Activated T-helper 1 cell treated with anti-CD3 and anti-CD28 coated beads, Interleukin-2, amount 50 U/mL, for 16 hours (primary cell): ENCODE measurements around the gene ADPRS.

Experiments
- DNase-seq, 2 donors: peaks; one replicate each; pipeline ENCODE4 v3.0.0-alpha.2; 2020; ENCODE audit warnings: low read depth in 1 of 2, low spot score in 1 of 2

The ADPRS gene

DNA sequence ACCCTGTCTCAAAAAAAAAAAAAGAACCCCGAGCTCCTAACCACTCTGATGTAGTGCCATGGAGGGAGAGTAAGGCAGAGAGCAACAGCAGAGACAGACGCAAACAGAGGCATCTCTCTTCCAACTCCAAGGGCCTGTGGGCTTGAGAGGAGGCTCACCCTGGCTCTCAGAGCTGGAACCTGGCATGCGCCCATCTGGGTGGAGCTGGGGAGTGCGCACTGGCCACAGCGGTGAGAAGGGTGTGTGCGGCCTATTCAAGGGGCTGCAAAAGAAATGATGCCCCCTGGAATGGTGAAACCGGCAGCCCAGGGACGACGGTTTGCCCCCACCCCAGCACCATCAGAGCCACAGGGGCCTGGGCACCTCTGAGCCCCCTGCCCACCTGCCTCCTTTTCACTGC lies 18.7 kb downstream of the ADPRS start:
- DNase-seq: no peak

DNA sequence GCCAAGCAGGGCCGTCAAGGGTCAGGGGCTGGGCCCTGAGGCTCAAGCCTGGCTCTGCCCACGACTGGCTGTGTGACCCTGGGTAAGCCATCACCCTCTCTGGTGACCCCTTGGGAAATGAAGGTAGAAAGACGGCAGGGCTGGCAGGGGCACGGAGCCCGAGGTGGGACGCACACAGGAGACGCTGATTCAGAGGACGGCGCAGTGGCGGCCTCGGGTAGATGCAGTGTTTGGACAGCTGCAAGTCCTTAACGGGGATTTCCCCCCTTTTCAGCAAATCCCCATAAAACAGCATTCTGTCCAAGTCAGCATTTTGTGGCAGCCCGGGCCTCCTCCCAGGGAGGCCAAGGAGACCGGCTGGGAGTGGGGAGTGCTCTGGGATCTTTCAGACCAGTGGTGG lies 19.6 kb downstream of the ADPRS start:
- DNase-seq: no peak

DNA sequence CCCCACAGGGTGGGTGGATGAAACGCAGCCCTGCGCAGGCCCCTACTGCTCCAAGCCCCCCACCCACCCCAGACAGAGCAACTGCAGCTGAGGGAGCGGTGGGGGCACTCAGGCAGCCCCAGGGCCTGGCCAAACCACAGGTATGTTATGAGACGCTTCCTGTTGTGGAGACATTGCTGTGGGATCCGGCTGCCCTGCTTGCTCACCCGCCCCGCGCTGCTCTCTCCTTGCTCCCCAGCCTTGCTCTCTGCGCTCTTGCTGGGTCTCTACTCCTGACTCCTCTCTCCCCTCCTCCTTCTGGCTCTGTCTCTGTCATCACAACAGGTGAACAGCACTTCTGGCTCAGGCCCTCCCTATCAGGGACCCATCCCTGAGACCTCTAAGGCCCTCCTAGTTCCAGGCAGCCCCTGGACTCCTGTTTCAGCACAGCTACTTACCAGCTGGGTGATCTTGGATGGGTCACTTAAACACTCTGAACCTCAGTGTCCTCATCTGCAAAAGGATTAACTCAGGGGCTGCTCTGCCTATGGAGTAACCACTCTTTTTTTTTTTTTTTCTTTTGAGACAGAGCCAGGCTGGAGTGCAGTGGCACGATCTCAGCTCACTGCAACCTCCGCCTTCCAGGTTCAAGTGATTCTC lies 20.5 kb downstream of the ADPRS start:
- DNase-seq: peak in 1 of 2 donors; percentile 22

DNA sequence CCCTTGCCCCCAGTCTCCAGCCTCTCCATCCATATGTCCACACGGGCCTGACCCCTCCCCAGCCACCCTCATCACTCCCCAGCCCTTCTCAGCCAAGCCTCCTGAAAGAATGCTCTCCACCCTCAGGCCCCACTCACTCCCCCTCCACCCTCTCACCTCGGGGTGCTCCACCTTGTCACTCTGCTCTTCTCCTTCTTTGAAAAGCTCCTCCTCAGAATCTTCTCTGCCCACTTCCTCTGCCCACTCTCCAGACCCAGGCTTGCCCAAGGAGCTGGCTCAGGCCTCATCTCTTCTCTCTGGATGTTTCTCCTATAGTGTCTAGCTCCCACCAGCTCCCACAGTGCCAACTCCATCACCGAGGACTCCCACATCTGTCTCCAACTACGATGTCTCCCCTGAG lies 22.5 kb downstream of the ADPRS start:
- DNase-seq: no peak

DNA sequence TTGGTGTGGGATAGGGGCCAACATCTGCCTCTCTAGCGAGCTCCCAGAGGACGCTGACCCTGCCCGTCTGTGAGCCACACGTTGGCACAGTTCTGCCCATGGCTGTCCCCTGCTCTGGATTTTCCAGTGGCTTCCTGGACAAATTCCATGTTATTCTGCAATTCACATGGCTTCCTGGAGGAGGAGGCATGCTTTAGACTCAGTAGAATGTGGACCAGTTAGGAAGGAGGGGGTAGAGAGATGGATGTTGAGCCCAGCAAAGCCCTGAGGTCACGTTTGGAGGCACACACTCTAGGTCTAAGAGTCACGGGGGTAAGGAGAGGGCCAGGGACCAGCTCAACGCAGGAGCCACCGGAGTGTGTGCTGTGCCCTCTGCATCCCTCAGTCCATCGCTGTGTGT lies 24.1 kb downstream of the ADPRS start:
- no peak for DNase-seq

DNA sequence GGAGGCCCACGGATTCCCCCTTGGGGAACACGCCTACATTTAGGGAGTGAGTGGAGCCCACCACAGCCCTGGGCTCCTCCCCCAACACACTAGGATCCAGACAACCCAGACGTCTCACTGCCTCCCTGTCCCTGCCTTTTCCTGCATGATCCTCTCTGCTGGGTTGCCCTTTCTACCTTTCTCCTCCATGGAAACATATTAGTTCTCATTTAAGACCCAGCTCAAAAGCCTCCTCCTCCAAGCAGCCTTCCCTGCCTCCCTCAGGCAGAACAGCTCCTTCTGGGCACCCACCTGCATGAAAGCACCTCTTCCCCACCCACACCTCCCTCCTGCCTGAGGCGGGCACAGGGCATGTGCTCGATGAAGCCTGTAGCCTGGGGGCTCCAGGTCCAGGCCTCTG lies 25.7 kb downstream of the ADPRS start:
- no peak for DNase-seq

DNA sequence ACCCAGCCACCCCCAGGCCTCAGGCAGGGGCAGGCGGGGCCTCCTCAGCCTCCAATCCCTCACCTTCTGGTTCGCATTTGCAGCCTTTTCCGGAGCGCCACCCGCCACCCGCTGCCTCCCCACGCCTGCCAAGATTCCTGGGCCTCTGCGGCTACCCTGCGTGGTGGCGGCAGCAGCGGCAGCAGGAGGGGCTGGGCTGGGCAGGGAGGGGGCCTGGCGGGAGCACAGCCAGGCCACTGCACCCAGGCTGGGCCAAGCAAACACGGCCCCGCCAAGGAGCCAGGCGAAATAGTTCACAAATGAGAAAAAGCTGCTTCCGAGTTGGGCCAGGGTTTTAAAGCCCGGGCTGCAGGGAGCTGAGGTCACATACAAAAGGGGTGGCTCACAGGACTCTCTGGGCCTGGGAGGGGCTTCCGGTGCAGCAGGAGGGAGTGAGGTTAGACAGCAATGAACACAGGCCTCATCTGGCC lies 26.5 kb downstream of the ADPRS start:
- no peak for DNase-seq

DNA sequence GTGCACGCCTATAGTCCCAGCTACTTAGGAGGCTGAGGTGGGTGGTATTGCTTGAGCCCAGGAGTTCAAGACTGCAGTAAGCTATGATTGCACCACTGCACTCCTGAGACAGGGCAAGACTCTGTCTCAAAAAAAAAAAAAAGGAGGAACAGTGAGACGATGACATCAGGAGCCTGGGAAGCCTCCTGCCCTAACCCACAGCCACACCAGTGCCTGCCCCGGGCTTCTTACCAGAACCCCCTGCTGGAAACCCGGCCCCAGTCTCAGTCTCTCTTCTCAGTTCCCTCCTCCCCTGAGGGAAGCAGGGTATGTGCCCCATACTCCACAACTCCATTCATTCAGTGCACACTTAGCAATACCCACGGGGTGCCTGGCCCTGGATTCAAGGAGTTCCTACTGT lies 27.2 kb downstream of the ADPRS start:
- DNase-seq: no peak

DNA sequence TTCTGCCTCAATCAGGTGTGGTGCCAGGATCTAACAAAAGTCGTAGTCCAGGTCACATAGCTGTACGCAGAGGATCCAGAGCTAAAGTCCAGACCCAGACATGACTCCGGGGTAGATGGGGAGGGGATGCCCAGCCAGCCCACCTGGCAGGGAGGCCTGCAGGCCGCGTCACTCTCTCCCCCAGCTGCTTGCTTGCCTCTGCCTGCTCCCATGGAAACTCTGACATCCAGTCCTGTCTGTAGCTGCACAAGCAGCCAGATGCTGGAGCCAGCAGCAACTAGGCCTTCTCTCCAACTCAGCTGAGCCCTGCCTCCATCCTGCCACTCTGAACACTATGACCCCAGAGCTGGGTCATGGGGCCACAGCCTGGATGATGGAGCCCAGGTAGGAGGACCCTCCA lies 28.2 kb downstream of the ADPRS start:
- no peak for DNase-seq

DNA sequence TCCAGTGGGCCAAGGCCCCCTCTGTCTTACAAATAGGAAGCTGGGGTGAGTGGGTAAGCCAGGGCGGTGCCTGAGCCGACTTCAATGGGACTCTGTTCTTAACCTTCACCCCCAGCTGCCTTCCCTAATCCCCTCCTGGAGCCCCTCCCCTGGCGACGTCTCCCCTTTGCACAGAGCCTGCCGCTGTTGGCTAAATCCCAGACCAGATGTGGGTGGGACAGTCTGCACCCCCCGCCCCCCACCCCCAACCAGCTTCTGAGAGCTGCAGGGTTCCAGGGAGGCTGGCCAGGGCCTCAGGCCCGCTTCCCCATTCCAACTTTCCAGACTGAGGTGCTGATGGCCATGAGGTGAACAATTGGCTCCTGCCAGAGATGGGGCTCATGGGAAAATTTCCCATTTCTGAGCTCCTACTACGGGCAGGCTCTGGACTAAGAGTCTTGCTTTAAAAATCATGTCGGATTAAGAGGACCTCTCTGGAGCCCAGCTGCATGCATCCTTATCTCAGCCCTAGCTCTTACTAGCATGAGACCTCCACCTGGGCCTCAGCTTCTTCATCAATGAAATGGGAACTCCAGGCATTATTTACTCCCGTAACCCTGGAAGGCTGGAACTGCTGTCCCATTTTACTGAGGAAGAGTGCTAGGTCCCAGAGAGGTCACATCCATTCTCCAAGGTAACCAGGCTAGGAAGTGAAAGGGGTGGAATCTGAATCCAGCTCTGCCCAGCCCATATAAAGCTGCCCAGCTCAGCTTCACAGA lies 29.9 kb downstream of the ADPRS start:
- DNase-seq: no peak

DNA sequence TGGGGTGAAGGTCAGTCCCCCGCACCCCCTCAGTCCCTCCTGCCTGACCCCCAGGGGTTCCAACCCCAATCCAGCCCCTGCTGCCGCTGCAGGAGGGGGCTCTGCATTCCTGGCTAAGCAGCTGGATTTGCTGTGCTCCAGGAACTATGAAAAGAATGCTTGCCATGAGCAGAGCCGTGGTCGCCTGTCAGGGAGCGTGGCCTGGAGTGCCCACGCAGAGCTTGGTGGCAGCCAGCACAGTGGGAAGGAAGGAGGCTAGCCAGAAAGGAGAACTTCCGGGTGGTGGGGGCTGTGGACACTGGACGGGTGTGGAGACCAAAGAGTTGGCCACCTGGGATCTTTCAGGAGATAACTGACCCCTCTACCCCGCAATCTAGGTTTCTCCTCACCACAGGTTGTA lies 30.8 kb downstream of the ADPRS start:
- DNase-seq: no peak

DNA sequence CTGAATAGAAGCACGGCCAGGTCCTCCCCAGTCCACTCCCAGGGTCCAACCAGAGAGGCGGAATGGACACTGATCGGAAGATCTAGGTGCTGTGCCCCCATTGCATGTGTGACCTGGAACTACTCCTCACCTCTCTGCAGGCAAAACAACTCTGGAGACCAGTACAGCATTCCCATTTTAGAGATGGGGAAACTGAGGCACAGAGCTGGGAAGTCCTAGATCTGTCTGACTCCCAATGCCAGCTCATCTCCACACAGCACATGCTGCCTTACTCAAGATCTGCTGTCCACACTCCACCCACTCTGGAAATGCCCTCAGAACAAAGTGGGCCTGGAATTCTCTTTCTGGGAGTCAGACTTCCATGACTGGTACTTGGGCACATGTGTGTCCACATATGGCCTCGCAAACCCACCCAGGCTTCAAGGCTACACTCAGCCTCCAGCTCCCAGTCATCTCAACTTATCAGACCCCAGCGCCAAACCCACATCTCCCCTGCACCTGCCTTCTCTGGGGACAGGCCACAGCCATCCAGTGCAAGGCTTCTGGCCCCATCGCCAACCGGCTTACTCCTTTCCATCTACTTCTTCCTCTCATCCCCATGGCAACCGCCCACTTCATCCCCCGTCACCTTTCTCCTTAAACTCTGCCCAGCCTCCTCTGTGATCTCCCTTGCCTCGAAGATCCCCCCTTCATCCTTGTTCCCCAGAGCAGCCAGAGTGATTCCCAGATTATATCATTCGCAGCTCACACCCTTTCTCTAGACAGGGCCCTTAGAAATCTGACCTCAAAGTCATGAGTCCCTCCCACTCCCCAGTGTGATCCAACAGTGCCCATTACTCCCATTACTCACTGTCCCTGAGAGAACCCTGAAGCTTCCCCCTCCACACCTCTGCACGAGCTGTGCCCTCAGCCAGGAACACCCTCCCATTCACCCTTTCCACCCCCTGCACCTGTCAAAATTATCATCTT lies 33.7 kb downstream of the ADPRS start:
- DNase-seq: no peak

DNA sequence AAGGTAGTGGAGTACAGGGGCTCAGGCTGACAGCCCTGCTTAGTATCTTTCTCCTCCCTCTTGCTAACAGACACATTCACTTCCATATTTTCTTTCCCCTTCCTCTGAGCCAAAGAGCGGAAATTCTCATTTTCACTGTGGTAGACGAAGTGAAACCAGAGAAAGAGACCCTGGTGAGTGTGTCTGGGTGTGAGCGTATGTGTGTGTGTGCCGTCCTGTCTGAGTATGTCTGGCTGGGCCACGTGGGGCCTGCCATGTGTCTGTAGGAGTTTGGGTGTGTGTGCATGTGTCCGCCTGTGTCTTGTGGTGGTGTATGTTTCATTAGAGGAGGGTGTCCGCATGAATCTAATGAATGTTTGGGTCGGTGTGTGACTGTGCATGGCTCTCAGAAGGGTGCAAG lies 34.7 kb downstream of the ADPRS start:
- DNase-seq: no peak

DNA sequence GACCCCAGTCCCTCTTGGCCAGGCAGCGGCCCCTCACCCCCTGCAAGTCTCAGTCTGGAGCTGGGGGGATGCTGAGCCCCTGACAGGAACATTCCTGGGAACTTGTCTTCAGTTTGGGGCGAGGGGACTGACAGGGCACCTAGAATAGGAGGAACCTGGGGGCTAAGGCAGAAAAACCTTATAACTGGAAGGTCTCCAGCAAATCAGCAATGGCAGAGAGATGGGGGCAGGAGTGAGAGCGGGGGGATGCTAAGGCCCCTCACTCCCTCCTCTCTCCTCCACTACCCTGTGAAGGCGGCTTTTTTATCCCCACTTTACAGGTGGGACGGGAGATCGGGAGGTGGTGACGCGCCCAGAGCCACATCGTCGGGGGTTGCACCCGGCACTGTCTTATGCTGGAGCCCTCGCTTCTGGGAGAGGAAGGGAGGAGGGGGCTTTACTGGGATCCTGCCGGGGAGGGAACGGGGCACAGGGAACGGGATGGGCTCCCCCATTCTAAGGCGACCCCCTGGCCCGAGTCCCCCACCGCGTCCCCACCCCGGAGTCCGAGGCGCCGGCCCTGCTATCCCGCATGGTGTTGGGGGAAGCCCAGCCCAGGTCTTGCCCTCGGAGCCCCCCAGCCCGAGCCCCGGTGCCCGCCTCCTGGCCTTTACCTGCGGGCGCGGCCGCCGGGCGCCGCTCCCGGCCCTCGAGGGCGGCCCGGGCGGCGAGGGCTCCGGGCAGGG lies 35.9 kb downstream of the ADPRS start:
- DNase-seq: no peak

DNA sequence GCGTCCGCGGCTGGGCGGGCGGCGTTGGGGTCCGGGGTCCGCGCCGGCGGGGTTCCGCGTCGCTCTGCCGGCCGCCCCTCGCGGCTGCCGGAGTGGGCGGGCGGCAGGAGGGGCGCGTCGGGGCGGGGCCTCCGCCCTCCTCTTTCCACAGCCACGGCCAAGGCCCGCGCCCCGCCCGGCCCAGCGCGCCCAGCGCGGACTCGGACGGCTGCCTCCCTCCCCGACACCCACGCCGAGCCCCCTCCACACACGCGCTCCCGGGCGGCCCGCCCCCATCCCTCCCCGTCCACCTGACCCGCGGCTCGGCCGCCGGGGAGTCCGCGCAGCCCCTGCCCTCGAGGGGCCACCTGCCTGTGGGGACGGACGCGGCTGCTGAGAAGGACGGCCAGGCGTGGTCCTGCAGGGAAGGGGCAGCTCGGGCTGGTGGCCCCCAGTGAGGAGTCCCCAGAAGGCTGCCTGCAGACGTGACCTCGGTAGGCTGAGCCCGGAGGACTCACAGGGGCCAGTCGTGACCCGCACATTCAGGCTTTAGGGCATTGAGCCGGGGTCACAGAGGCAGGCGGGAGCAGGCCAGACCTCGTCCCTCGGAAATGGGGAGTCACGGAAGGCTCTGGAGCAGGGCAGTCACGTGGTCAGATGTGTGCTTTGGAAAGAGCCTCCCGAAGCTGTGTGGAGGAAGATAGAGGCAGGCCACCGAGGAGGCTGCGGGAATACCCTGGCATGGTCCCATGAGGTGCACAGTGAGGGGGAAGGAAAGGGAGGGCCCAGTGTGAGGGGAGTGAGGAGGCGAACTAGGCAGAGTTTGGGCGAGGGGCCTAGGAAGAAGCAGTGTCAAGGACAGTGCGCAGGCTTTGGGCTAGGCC lies 36.7 kb downstream of the ADPRS start, which contains the start of gene COL8A2:
Gene COL8A2 (minus strand): TSS at position 94 of the 863 bp plus-strand sequence. CDS start 24,980 bp downstream, outside the sequence.
- DNase-seq: no peak

DNA sequence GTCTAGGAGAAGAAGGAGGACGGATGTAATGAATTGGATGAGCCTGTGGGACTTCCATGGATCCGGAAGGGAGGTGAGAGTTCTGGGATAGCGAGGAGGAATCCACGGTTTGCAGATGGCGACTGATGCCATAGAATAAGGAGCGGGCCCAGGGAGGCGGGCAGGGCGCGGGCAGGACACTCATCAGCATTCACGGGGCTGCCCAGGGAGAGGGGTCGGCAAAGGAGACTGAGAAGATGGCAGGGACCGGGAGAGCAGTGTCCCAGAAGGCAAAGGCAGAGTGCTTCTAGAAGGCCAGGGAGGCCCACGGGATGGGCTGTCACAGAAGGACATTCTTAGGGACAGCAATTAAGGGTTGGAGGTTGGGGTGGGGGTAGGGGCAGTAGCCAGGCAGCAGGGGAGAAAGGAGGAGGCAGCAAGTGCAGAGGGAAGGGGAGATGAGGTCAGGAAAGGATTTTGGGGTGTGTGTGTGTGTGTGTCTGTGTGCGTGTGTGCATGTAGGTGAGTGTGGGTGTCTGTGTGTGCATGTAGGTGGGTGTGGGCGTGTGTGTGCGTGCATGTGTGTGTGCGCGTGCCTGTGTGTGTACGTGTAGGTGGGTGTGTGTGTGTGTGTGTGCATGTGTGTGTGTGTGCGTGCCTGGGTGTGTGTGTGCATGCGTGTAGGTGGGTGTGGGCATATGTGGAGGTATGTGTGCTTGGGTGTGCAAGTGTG lies 37.5 kb downstream of the ADPRS start:
- DNase-seq: no peak

DNA sequence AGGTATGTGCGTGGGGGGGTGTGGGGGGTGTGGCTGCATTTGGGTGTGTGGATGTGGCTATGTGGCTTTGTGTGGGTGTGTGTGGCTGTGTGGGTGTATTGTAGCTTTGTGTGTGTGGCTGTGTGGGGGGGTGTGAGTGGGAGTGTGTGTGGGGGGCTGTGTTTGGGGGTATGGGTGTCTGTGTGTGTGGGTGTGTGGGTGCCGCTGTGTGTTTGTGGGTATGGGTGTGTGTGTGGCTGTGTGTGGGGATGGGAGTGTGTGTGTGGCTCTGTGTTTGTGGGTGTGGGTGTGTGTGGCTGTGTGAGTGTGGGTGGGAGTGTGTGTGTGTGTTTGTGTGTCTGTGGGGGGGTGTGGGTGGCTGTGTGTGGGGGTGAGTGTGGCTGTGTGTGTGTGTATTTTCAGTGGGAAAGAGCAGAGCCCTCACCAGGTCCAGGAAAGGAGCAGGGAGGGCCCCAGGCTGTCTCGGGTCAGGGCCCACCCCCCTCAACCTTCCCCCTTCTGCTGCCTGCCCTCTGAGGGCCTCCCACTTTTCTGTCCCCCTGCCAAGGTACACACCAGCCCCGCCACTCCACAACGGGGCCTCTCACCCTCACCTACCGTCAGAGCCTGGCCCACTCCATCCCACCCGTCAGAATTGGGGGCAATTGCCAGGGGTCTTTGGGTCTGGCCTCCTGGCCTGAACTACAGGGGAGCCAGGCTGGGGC lies 38.3 kb downstream of the ADPRS start:
- no peak for DNase-seq

DNA sequence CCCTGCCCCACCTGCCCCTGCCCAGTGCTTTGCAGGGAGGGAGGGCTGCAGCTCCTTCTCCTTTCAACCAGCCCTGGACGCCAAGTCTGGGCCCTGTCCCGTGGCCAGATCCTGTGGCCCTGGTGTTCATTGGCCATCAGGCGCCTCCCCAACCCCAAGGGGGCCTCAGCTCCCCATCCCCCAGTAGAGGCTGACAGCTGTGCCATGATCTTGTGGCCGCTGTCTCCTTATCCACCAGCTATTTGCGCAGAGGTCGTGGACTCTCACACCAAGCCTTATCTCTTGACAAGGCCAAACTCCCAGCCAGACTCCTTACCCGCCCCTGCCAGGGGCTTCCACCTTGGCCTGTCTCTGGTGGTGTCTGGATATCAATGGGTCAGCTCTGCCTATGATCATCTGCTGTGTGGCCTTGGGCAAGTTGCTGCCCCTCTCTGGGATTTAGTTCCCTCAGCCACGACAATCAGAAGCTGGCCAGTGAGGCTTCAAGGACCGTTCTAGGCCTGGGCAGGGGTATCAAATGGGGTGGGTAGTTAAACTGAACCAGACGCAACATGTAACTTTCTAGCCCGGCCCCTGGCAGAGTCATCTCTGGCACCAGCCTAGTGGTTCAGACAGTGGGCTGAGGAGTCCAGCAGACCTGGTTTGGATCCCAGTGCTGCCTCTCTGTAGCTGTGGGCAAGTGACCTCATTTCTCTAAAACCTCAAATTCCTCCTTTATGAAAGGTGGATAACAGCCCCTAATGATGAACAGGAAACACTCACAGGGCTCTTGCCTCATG lies 39.6 kb downstream of the ADPRS start:
- DNase-seq: no peak
